Ascending aorta (tissue), 2 donors: ENCODE measurements around the gene FXYD7. TPM values are rescaled to one million over a fixed set of nuclear protein-coding genes. Genes with fewer than 3 reads are reported as not detected.

Experiments
- DNase-seq, 2 donors: peaks; one replicate each; pipeline ENCODE4 v3.0.0-alpha.2; 2019; ENCODE audit warnings: low spot score in 2 of 2
- H3K27ac ChIP-seq, 2 donors: fragments of 200-600 bp; sonication (generic); one replicate each; pipeline ENCODE4 v1.5.1; 2016 to 2017; ENCODE audit warnings: mild to moderate bottlenecking in 1 of 2
- H3K27me3 ChIP-seq: fragments of 200-600 bp; sonication (generic); one replicate; pipeline ENCODE4 v1.5.1; 2017
- H3K36me3 ChIP-seq, 2 donors: fragments of 200-600 bp; sonication (generic); one replicate each; pipeline ENCODE4 v1.5.1; 2016
- H3K4me1 ChIP-seq, 2 donors: fragments of 200-600 bp; sonication (generic); one replicate each; pipeline ENCODE4 v1.5.1; 2016 to 2017; ENCODE audit warnings: mild to moderate bottlenecking in 1 of 2
- H3K4me3 ChIP-seq, 2 donors: fragments of 200-600 bp; sonication (generic); one replicate each; pipeline ENCODE4 v1.5.1; 2016 to 2017; ENCODE audit warnings: mild to moderate bottlenecking in 1 of 2
- H3K9me3 ChIP-seq, 2 donors: fragments of 200-600 bp; sonication (generic); one replicate each; pipeline ENCODE4 v1.5.1; 2016
- intact Hi-C: fragments of 100-400 bp; cut with DNase I; formaldehyde crosslinking; loops from one replicate; pipeline ENCODE4 v1.15.1; 2023
- total RNA-seq: library from RNA; depleted of rRNA; stranded (reverse); fragments of >200 nt; gene quantifications from one replicate; pipeline ENCODE4 v1.1.0, GENCODE V29; 2016
- TF ChIP-seq, protein P1 (sequence below), 3 experiments: fragments of 200-600 bp in 2 of 3; fragments of 450-650 bp in 1 of 3; sonication (generic) in 2 of 3; IDR thresholded peaks; one replicate each; pipeline ENCODE4 v1.5.1; 2016 to 2019; ENCODE audit warnings: antibody characterized with exemption in 3 of 3, mild to moderate bottlenecking in 1 of 3, moderate library complexity in 1 of 3

Gene FXYD7
- total RNA-seq, 1 donor from 2014 or later: not detected

DNA sequence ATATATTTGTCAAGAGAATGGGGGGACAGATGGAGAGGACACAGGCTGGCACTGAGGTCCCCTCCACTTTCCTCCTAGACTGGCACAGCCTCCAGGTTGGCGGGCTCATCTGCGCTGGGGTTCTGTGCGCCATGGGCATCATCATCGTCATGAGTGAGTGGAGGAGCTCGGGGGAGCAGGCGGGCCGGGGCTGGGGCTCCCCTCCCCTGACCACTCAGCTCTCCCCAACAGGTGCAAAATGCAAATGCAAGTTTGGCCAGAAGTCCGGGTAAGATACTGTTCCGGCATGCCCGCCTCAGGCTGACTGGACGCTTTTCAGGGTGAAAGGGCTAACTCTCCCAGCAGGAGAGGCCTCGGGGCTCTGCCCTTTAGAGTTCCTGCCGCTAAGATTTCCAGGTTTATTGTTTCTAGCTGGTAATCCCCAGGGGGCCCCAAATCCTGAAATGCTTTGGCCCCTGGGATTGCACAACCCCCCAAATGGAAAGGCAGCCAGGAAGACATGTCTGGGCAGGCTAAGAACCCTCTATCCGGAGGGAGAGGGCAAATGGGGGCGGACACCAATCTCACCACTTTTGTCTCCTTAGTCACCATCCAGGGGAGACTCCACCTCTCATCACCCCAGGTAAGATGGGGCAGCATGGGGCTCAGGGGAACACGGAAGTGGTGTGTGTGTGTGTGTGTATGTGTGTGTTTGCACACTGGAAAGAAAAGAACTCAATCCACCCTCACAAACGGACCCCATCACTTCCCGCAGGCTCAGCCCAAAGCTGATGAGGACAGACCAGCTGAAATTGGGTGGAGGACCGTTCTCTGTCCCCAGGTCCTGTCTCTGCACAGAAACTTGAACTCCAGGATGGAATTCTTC, 20.1 kb upstream of the FXYD7 start:
- Histone ChIP-seq H3K4me3 (peak overlapping the region in 1 of 2 donors; percentile 64), H3K36me3 (no peaks in the 10 kb centered on the region), H3K9me3 (no peaks in the 10 kb centered on the region), H3K27ac (peak overlapping the region; percentile 80 to 85), H3K4me1 (peaks cover 8 to 13% of the 10 kb centered on the region in 2 donors), H3K27me3 (no peaks in the 10 kb centered on the region)
- no peak for DNase-seq
- TF ChIP-seq, protein P1, sequence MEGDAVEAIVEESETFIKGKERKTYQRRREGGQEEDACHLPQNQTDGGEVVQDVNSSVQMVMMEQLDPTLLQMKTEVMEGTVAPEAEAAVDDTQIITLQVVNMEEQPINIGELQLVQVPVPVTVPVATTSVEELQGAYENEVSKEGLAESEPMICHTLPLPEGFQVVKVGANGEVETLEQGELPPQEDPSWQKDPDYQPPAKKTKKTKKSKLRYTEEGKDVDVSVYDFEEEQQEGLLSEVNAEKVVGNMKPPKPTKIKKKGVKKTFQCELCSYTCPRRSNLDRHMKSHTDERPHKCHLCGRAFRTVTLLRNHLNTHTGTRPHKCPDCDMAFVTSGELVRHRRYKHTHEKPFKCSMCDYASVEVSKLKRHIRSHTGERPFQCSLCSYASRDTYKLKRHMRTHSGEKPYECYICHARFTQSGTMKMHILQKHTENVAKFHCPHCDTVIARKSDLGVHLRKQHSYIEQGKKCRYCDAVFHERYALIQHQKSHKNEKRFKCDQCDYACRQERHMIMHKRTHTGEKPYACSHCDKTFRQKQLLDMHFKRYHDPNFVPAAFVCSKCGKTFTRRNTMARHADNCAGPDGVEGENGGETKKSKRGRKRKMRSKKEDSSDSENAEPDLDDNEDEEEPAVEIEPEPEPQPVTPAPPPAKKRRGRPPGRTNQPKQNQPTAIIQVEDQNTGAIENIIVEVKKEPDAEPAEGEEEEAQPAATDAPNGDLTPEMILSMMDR (IDR thresholded peaks at IDR 0.05): no peak
- intact Hi-C loops: loop anchor here (1.0 to 10.0 kb wide), 4 partner anchors 18 to 812 kb away; partner anchors contain the start of genes COX6B1, ETV2, HAUS5 and LRFN3

DNA sequence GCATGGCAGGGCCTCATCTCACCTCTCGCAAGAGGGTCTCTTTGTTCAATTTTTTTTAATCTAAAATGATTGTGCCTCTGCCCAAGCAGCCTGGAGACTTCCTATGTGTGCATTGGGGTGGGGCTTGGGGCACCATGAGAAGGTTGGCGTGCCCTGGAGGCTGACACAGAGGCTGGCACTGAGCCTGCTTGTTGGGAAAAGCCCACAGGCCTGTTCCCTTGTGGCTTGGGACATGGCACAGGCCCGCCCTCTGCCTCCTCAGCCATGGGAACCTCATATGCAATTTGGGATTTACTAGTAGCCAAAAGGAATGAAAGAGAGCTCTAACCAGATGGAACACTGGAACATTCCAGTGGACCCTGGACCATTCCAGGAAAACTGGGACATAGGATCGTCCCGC, 19.5 kb upstream of the FXYD7 start:
- Histone ChIP-seq H3K4me1 (peaks cover 8 to 13% of the 10 kb centered on the region in 2 donors), H3K27me3 (no peaks in the 10 kb centered on the region), H3K4me3 (peak overlapping the region in 1 of 2 donors; percentile 64), H3K27ac (peak overlapping the region; percentile 80 to 85), H3K36me3 (no peaks in the 10 kb centered on the region), H3K9me3 (no peaks in the 10 kb centered on the region)
- TF ChIP-seq, protein P1 (IDR thresholded peaks at IDR 0.05): no peak
- intact Hi-C loops: loop anchor here (1.0 to 10.0 kb wide), 4 partner anchors 18 to 811 kb away; partner anchors contain the start of genes COX6B1, ETV2, HAUS5 and LRFN3
- DNase-seq: peak; percentile 53 to 93

- H3K4me3 ChIP-seq: peak overlapping the region; percentile 56 to 64
- peak overlapping the region; percentile 80 to 85 for H3K27ac ChIP-seq
- peaks cover 8 to 13% of the 10 kb centered on the region in 2 donors for H3K4me1 ChIP-seq
- H3K36me3 ChIP-seq: no peaks in the 10 kb centered on the region
- TF ChIP-seq, protein P1 (IDR thresholded peaks at IDR 0.05): no peak
- intact Hi-C loops: loop anchor here (1.0 to 10.0 kb wide), 5 partner anchors 10 to 810 kb away; partner anchors contain the start of genes COX6B1, ETV2, HAUS5 and LGI4
- no peaks in the 10 kb centered on the region for H3K9me3 ChIP-seq
- H3K27me3 ChIP-seq: no peaks in the 10 kb centered on the region
- peak; percentile 80 to 96 for DNase-seq
These were observed 18.7 kb upstream of the FXYD7 start for GRCh38 chr19:35124098-35125060.

DNA sequence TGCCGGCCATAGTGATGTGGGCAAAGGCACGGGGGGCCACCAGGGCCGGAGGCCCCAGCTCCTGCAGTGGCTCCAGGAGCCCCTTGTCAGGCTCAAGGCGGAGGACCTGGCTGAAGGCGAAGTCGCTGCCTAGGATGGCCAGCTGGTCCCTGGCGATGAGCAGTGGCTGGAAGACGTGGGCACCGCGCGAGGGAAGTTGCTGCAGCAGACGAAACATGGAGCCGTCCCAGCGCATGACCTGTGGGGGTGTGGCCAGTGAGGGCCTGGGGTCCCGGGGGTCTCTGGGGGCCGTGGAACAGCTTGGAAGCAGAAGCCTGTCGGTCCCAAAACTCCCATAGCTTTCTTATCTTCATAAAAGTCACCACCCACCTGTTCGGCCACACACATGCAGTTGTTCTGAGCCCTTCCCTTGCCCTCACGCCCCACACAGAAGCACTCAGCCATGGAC, 17.8 kb upstream of the FXYD7 start:
- TF ChIP-seq, protein P1 (IDR thresholded peaks at IDR 0.05): no peak
- Histone ChIP-seq H3K9me3 (no peaks in the 10 kb centered on the region), H3K4me1 (peaks cover 8 to 13% of the 10 kb centered on the region in 2 donors), H3K36me3 (no peaks in the 10 kb centered on the region), H3K27ac (peak overlapping the region; percentile 80 to 85), H3K27me3 (no peaks in the 10 kb centered on the region), H3K4me3 (peak overlapping the region in 1 of 2 donors; percentile 64)
- no peak for DNase-seq
- intact Hi-C loops: loop anchor here (10.0 kb wide), 3 partner anchors 490 to 810 kb away; partner anchors contain the start of genes COX6B1, ETV2, HAUS5 and LRFN3
